ENCODE data around the gene KCNMA1. TPM values are rescaled to one million over a fixed set of nuclear protein-coding genes. Genes with fewer than 3 reads are reported as not detected.

The KCNMA1 gene
- total and polyA plus RNA-seq, 8 donors = 0.92 to 155 (median 54.3) TPM

DNA sequence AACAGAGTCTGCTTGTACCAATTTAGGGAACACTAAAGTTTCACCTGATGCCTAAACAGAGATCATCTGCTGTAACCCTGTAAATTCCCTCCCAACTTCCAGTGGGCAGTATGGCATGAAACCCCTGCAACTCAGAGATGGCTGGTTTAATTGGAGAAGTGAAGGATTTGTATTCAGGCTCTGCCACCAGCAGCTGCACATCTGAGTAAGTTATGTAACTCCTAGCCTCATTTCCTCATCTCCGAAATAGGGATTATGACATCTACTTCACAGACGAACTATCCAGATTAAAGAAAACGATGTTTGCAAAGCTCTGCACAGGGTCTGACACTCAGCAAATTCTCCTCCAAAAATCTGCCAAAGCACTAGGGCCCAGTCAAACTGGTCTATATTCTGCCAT, 493.0 kb downstream of the KCNMA1 start:
- intact Hi-C loops (cut with DNase I; ENCODE audit: low total_unique reads) = no loop called here
- peaks cover 0 to 4% (median 0%) of the 10 kb centered on the region in 4 donors for H3K4me1 ChIP-seq
- no peaks in the 10 kb centered on the region for H3K27me3 ChIP-seq

GRCh38 chr10:77139252-77140160, 498.1 kb downstream of the KCNMA1 start:
- intact Hi-C loops (cut with DNase I; ENCODE audit: low total_unique reads) = no loop called here

More for the DNA sequence above, 493.0 kb downstream of the KCNMA1 start:
- Histone ChIP-seq H3K27ac (no peak overlapping the region), H3K9me3 (no peaks in the 10 kb centered on the region), H3K4me3 (no peak overlapping the region), H3K36me3 (no peaks in the 10 kb centered on the region)
- WGBS, 5 donors = 73 to 80% (median 76%) methylated on average over 3 of the region's 3 CpGs
- no peak for DNase-seq
- TF ChIP-seq POLR2A (IDR thresholded peaks at IDR 0.05) (no peak), POLR2AphosphoS5 (IDR thresholded peaks at IDR 0.05) (no peak), EP300 (IDR thresholded peaks at IDR 0.05) (no peak), CTCF (IDR thresholded peaks at IDR 0.05) (no peak)

DNA sequence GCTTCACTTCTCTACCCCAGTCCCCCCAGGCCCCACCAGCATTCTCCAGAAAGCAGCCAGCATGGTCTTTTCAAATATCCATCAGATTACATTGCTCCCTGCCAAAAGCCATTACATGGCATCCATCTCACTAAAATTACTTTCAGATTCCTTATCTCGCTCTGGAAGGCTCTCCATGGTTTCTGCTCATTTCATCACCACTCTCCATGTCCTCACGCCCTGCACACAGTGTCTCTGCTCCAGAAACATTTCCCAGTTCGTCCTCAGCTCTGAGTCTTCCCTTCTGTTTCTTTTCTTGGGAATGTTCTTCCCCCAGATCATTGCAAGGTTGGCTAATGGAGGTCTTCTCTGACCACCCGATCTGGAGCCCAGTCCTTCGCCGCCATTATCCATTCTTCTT, 499.1 kb downstream of the KCNMA1 start:
- DNase-seq = no peak
- Histone ChIP-seq H3K4me1 (peaks cover 0 to 18% (median 0%) of the 10 kb centered on the region in 4 donors), H3K27ac (no peak overlapping the region), H3K4me3 (no peak overlapping the region), H3K36me3 (no peaks in the 10 kb centered on the region), H3K9me3 (no peaks in the 10 kb centered on the region), H3K27me3 (no peaks in the 10 kb centered on the region)
- 84 to 91% (median 88%) methylated on average over 6 of the region's 6 CpGs for WGBS, 5 donors
- intact Hi-C loops (cut with DNase I; ENCODE audit: low total_unique reads) = no loop called here
- TF ChIP-seq CTCF (IDR thresholded peaks at IDR 0.05) = no peak
- no peak for TF ChIP-seq EP300 (IDR thresholded peaks at IDR 0.05)
- TF ChIP-seq POLR2AphosphoS5 (IDR thresholded peaks at IDR 0.05) = no peak
- no peak for TF ChIP-seq POLR2A (IDR thresholded peaks at IDR 0.05)

More at GRCh38 chr10:77139252-77140160, 498.1 kb downstream of the KCNMA1 start:
- H3K27ac ChIP-seq = no peak overlapping the region
- H3K36me3 ChIP-seq = no peaks in the 10 kb centered on the region
- peak in 1 of 2 donors; percentile 36 for DNase-seq
- H3K4me3 ChIP-seq = no peak overlapping the region
- no peaks in the 10 kb centered on the region for H3K27me3 ChIP-seq
- TF ChIP-seq EP300 (IDR thresholded peaks at IDR 0.05) = no peak
- no peak for TF ChIP-seq CTCF (IDR thresholded peaks at IDR 0.05)
- TF ChIP-seq POLR2AphosphoS5 (IDR thresholded peaks at IDR 0.05) = no peak
- TF ChIP-seq POLR2A (IDR thresholded peaks at IDR 0.05) = no peak
- 77 to 89% (median 85%) methylated on average over 6 of the region's 6 CpGs for WGBS, 5 donors
- no peaks in the 10 kb centered on the region for H3K9me3 ChIP-seq
- H3K4me1 ChIP-seq = peaks cover 0 to 18% (median 0%) of the 10 kb centered on the region in 4 donors

DNA sequence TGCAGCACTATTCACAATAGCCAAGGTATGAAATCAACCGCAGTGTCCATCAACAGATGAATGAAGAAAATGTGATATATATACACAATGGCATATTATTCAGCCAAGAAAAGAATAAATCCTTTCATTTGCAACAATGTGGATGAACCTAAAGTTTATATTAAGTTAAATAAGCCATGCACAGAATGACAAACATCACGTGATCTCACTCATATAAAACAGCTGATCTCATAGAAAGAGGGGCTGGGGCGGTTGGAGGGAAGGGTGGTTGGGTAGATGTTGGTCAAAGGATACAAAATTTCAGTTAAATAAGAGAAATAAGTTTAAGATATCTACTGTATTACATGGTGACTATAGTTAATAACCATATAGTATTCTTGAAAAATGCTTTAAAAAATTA, 502.1 kb downstream of the KCNMA1 start:
- intact Hi-C loops (cut with DNase I; ENCODE audit: low total_unique reads) = no loop called here
- Histone ChIP-seq H3K4me1 (peaks cover 0 to 18% (median 0%) of the 10 kb centered on the region in 4 donors), H3K4me3 (no peak overlapping the region), H3K36me3 (no peaks in the 10 kb centered on the region), H3K27ac (no peak overlapping the region), H3K9me3 (no peaks in the 10 kb centered on the region), H3K27me3 (no peaks in the 10 kb centered on the region)
- WGBS, 5 donors = 84 to 94% (median 92%) methylated on average over 3 of the region's 3 CpGs
- TF ChIP-seq EP300 (IDR thresholded peaks at IDR 0.05) (no peak), POLR2A (IDR thresholded peaks at IDR 0.05) (no peak), POLR2AphosphoS5 (IDR thresholded peaks at IDR 0.05) (no peak), CTCF (IDR thresholded peaks at IDR 0.05) (no peak)
- DNase-seq = no peak
